Epithelial cell of esophagus (primary cell): Measurements from ENCODE around the gene FLNA.

Source experiments
- DNase-seq: peaks from one replicate; pipeline ENCODE4 v3.0.0; 2010; ENCODE audit warnings: low read depth
- H3K4me3 ChIP-seq: 2 replicates; pipeline ENCODE4 v1.5.1; 2011; ENCODE audit warnings: mild to moderate bottlenecking, low read length, control low read depth
- TF ChIP-seq, protein P1 (sequence below): IDR thresholded peaks from 2 replicates; pipeline ENCODE4 v1.5.1; 2011; ENCODE audit warnings: low read depth, mild to moderate bottlenecking, low read length, control low read depth, inconsistent platforms; ENCODE audit not compliant: insufficient read depth; ENCODE audit errors: missing control alignments

Gene FLNA

DNA sequence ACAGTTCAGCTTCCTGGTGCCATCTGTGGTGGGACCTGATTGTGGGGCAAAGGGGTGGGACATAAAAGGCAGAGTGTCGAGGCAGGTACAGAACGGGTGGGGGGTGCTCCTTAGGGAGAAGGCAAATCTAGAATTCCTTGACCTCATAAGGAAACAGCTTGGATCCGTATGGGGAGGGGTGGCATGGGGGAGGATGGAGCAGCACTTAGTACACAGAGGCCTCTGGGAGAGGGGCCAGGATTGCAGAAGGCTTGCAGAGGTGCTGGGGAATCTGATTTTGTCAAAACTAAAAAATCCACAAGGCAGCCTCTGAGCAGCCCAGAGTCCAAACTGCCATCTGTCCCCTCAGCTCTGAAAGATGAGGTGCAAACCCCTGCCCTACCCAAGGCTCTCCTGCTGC is 2.3 kb upstream of the FLNA start:
- no peak for DNase-seq
- H3K4me3 ChIP-seq: no peak overlapping the region
- TF ChIP-seq, protein P1, sequence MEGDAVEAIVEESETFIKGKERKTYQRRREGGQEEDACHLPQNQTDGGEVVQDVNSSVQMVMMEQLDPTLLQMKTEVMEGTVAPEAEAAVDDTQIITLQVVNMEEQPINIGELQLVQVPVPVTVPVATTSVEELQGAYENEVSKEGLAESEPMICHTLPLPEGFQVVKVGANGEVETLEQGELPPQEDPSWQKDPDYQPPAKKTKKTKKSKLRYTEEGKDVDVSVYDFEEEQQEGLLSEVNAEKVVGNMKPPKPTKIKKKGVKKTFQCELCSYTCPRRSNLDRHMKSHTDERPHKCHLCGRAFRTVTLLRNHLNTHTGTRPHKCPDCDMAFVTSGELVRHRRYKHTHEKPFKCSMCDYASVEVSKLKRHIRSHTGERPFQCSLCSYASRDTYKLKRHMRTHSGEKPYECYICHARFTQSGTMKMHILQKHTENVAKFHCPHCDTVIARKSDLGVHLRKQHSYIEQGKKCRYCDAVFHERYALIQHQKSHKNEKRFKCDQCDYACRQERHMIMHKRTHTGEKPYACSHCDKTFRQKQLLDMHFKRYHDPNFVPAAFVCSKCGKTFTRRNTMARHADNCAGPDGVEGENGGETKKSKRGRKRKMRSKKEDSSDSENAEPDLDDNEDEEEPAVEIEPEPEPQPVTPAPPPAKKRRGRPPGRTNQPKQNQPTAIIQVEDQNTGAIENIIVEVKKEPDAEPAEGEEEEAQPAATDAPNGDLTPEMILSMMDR: no peak

DNA sequence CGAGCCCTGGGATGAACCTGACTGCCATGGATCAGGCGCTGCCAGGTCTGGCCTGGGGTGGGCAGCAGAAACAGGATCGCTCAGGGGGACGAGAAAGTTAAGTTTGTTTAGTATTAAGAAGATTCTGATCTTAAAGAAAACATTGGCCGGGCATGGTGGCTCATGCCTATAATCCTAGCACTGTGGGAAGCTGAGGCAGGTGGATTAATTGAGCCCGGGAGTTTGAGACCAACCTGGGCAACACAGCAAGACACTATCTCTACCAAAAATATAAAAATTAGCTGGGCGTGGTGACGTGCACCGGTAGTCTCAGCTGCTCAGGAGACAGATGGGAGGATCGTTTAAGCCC is 696 bp upstream of the FLNA start:
- TF ChIP-seq, protein P1: no peak
- no peak for DNase-seq
- peak overlapping the region; percentile 41 for H3K4me3 ChIP-seq

DNA sequence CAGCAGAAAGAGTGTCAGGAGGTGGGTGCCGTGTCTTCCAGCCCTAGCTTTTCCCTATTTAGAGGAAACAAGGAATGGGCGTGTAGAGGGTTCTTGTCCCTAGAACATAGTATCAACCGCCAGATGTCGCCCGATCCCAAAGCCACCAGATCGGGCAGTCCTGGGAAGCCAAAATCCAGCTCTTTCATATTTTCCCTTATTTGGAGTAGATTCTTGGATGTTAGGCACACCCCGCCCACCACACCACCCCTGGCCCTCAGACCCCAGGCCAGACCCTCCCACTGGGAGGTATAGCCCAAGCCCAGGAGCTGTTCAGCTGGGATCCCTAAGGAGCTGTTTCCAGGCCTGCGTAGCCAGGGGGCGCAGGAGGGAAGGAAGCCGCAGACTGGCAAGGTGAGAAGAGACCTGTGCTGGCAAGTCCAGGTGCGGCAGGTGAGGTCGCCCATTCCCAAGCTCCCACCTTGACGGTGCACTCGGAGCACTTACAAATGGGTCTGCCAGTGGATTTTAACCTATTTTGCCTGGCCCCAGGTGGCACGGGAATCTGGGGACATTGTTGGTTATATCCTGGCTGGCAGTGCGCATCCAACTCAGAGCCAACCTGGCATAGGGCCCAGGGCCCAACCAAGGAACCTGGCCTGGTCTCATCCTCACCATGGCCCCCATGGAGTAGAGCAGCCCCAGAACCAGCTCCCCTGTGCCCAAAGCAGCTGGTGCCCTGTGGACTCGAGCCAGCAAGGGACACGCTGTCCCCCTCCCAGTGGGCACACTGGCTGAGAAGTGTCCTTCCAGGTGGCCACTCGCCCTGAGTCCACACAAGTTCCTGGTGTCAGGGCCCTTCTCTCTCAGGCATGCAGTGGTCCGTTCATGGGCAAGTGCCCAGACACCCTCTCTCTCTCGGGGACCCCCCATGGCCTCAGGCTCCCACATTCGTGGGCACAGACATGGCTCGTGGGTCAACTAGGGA is 811 bp downstream of the FLNA start:
- TF ChIP-seq, protein P1: peak; percentile 72
- peak; percentile 85 for DNase-seq
- peak overlapping the region; percentile 61 for H3K4me3 ChIP-seq

DNA sequence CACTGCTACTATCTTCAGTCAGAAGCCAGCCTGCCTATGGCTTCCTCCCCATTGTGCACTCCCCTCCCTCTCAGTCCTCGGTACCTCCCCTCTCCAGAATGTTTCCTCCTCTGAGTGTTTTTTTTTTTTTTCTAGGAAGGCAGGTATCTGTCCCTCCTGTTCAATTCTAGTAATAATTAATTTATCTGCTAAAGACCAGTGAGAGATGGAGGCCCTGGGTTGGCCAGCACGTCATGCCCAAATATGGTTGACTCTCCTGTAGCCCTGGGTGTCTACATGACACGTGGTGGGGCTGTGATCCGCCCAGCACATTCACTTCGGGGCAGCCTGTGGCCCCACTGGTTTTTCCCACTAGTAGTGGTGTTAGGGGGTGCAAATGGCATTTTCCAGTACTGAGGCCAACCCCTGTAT is 1.8 kb downstream of the FLNA start:
- H3K4me3 ChIP-seq: peak overlapping the region; percentile 35
- TF ChIP-seq, protein P1: no peak
- peak; percentile 59 for DNase-seq

DNA sequence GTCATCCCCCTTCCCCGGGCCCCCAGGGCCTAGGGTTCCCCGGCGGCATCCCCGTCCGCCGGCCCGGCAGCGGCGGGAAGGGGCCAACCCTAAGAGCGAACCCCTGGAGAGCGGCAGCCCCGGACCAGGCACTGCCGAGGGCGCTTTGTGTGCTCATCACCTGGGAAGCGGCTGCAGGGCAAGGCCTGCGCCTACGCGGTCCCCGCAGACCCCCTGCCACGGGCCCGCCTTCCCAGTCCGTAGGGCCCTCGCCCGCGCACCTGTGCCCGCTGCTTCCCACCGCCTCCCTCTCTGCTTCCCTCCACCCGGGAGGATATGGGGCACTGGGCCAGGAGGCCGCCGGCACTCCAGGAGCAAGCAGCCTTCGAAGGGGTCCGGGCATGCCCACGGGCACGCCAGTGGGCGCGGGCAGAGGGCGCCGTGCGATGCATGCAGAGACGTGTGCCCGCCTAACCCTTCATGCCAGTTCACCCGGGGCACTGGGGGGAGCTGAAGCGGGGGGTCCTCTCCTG is 2.6 kb downstream of the FLNA start:
- DNase-seq: peak; percentile 36
- TF ChIP-seq, protein P1: no peak
- H3K4me3 ChIP-seq: peak overlapping the region; percentile 35

DNA sequence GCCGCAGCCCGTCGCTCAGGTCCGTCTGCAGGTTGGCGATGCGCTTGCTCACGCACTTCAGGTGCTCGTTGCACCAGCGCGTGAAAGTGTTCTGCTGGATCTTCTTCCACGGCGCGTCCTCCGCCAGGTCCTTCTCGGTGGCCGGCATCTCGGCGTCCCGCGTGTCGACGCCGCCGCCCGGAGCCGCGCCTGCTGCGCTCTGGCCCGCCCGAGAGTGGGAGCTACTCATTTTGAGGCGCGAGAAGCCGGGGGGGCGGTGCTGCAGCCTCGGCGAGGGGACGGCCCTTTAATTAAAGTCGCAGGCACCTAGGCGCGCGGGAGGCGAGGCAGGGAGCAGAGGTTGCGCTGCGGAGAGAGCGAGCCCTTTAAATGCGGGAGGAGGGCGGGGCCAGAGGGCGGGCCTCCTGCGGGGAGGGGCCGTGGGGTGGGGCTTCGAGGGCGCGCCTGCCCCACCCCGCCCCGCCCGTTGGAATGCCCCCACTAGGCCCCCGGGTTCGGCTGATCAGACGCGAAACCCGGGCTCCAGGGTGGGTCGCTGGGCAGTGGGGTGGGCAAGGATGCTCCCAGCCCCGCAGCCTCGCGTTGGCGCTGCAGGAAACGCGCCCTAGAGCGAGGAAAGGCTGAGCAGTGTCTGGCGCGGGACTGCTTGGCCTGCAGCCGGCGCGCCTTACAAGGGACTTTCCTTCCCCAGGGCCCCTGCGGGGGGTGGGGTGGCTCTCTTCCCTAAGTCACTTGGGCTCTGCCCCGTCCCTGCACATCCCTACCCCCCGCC is 3.2 kb downstream of the FLNA start:
- TF ChIP-seq, protein P1: no peak
- peak; percentile 92 for DNase-seq
- H3K4me3 ChIP-seq: peak overlapping the region; percentile 58
